H1 (cell line): Measurements from ENCODE around the gene PARD3.

Source experiments
- CREB1 ChIP-seq: IDR thresholded peaks from 2 replicates; pipeline ENCODE4 v1.6.1; 2012; ENCODE audit warnings: inconsistent platforms
- HDAC6 ChIP-seq: IDR thresholded peaks from one replicate; pipeline ENCODE4 v1.7.1; 2012; ENCODE audit warnings: low read depth, mild to moderate bottlenecking, inconsistent platforms, low read length, moderate library complexity
- MAFK ChIP-seq: IDR thresholded peaks from 2 replicates; pipeline ENCODE4 v1.6.1; 2012; ENCODE audit warnings: low read depth, mild to moderate bottlenecking, improper control_type of control experiment, low read length
- SP4 ChIP-seq: IDR thresholded peaks from 2 replicates; pipeline ENCODE4 v1.6.1; 2012; ENCODE audit warnings: low read length, inconsistent platforms

DNA sequence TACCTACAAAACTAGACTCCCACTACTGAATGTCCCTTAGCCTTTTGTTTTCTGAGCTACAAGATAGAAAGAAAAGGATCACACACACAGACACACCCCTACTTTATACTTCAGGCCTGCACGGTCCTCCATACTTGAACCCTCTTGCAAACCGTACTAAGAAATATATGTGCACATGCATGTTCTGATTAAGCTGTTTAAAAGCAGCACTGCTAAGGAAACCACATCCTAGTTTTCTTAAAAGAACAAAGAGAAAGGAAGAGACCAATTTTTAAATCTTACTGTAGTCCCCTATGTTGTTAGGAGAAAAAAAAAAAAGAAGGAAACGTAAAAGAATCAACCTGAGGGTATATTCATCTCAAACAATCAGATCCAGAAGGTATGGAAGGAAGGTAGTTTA, 501.2 kb downstream of the PARD3 start:
- TF ChIP-seq CREB1 = no peak
- TF ChIP-seq MAFK = no peak
- no peak for TF ChIP-seq SP4
- TF ChIP-seq HDAC6 = no peak
